GM21515 (cell line): Measurements from ENCODE around the gene ARHGAP15.

ENCODE experiments used
- ATAC-seq: cut with Tn5 transposase; IDR thresholded peaks from one replicate; pipeline ENCODE4 v1.9.1; 2021; ENCODE audit not compliant: unreplicated experiment

ARHGAP15 gene

GRCh38 chr2:143801561-143801960, 672.3 kb downstream of the ARHGAP15 start:
- ATAC-seq, result no peak

GRCh38 chr2:143802242-143802641, 673.0 kb downstream of the ARHGAP15 start:
- no peak for ATAC-seq

- ATAC-seq, result peak; percentile 95
Measured at GRCh38 chr2:143802871-143803650, 673.8 kb downstream of the ARHGAP15 start.

- ATAC-seq, result no peak
Measured at GRCh38 chr2:143803936-143804335, 674.7 kb downstream of the ARHGAP15 start.

GRCh38 chr2:143805666-143806065, 676.4 kb downstream of the ARHGAP15 start:
- ATAC-seq, result no peak

GRCh38 chr2:143807192-143807591, 678.0 kb downstream of the ARHGAP15 start:
- no peak for ATAC-seq

- ATAC-seq, result no peak
Measured at GRCh38 chr2:143807671-143808070, 678.5 kb downstream of the ARHGAP15 start.

- ATAC-seq, result no peak
Measured at GRCh38 chr2:143808166-143808565, 678.9 kb downstream of the ARHGAP15 start.

GRCh38 chr2:143815082-143815481, 685.9 kb downstream of the ARHGAP15 start:
- ATAC-seq, result no peak

GRCh38 chr2:143816916-143817315, 687.7 kb downstream of the ARHGAP15 start:
- ATAC-seq, result no peak
